Gastroesophageal sphincter (tissue), 3 donors: ENCODE results near the gene SERPINH1.

ENCODE experiments used
- CTCF ChIP-seq, 4 experiments: fragments of 200-600 bp in 2 of 4; fragments of 450-650 bp in 2 of 4; sonication (generic) in 1 of 4; IDR thresholded peaks; one replicate each; pipeline ENCODE4 v1.5.1; 2017 to 2019; ENCODE audit warnings: antibody characterized with exemption in 4 of 4, mild to moderate bottlenecking in 2 of 4, moderate library complexity in 2 of 4
- EP300 ChIP-seq: sonication (generic); formaldehyde crosslinking; IDR thresholded peaks from one replicate; pipeline ENCODE4 v1.6.1; 2017; ENCODE audit warnings: antibody characterized with exemption, mild to moderate bottlenecking

- TF ChIP-seq CTCF (IDR thresholded peaks at IDR 0.05): no peak
- no peak for TF ChIP-seq EP300
Observed at GRCh38 chr11:75588051-75588481, 26.0 kb downstream of the SERPINH1 start.
